ENCODE measurements around the gene CHD2.
A peak's percentile ranks its signal among the peaks of the same experiment; 100 is the strongest.

The CHD2 gene

GRCh38 chr15:93033434-93034045 is 133.4 kb downstream of the CHD2 start:
- no peak for DNase-seq (ENCODE audit: low read depth)
- no peak for TF ChIP-seq CTCF (IDR thresholded peaks at IDR 0.05; ENCODE audit: insufficient read depth, low read depth, low read length, missing control alignments)
- no peak overlapping the region for H3K4me3 ChIP-seq (ENCODE audit: low read length)

- no peak for DNase-seq (ENCODE audit: low read depth)
- no peak for TF ChIP-seq CTCF (IDR thresholded peaks at IDR 0.05; ENCODE audit: insufficient read depth, low read depth, low read length, missing control alignments)
- H3K4me3 ChIP-seq (ENCODE audit: low read length), result no peak overlapping the region
These were observed 134.4 kb downstream of the CHD2 start for GRCh38 chr15:93034512-93034911.

DNA sequence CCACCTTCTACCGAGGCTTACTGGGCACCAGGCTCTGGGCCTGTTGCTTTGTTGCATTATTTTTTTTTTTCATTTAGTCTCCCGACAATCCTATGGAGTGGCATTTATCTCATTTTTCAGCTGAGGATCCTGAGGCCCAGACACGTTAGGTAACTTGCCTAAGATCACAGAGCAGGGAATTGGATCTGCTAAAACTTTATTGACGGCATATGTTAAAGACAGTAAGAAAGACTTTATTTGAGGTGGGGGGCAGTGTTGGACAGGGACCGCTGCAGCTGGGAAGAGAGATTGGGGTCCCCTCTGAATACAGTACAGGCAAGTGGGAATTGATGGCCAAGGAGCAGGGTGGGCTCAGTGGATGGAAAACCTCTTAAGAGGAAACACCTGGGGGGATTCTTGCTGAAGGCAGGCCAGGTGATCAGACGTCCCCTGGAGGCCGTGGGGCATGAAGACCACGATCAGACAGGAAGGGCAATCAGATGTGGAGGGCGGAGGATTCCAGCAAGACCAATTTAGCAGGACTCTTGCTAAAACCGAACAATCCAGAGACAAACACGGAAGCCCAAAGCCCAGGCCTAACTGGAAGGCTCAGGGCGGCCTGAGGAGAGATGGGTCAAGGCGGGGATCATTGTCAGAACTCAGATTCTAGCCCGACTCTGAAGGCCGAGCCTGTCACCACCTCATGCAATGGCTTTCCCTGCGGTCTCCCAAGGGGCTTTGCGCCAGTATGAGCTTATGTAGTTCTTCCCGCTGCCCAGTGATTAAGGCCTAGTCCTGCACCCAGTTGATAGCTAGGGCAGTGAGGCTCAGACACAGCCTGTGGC is 135.2 kb downstream of the CHD2 start:
- no peak overlapping the region for H3K4me3 ChIP-seq (ENCODE audit: low read length)
- no peak for DNase-seq (ENCODE audit: low read depth)
- no peak for TF ChIP-seq CTCF (IDR thresholded peaks at IDR 0.05; ENCODE audit: insufficient read depth, low read depth, low read length, missing control alignments)

- peak; percentile 68 for TF ChIP-seq CTCF (IDR thresholded peaks at IDR 0.05; ENCODE audit: insufficient read depth, low read depth, low read length, missing control alignments)
- peak; percentile 49 for DNase-seq (ENCODE audit: low read depth)
These were observed 136.1 kb downstream of the CHD2 start for GRCh38 chr15:93035953-93036810.

DNA sequence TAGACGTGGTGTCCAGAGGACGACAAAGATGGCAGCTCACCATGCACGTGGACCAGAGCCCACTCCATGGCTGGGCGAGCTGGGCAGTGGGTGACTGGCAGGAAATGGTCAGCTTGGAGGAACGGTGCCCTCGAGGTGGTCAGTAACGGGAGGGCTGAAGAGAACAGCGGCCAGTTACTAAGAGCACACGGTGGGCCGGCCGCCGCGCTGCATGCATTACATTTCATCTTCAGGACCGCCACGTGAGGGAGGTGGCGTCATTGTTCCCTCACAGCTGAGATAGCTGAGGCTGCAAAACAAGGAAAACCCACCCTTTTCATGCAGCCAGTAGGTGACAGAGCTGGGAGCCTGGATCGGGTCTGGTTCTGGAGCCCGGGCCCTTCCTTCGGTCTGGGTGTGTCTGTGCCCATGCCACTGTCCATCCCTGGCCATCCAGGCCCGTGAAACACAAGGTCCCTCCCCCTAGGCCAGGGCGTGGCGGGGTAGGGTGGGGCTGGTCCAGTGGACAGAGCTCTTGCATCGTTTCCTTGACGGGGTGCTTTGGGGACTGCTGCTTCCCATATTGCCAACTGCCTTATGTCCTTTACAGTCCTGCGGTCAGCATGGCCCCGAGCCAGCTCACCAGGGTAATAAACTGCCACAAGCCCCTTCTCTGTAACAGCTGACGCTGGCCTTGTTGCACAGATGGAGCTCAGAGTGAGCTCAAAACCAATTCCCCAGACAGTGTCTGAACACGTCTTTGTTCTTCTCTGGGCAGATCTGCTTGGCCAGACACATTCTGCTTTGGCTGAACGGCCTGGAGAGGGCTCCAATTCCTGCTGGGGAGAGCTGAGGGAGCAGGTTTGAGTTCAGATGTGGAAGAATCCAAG is 137.1 kb downstream of the CHD2 start:
- H3K4me3 ChIP-seq (ENCODE audit: low read length), result no peak overlapping the region
- peak; percentile 48 for TF ChIP-seq CTCF (IDR thresholded peaks at IDR 0.05; ENCODE audit: insufficient read depth, low read depth, low read length, missing control alignments)
- peak; percentile 56 for DNase-seq (ENCODE audit: low read depth)

More at GRCh38 chr15:93035953-93036810, 136.1 kb downstream of the CHD2 start:
- H3K4me3 ChIP-seq (ENCODE audit: low read length), result no peak overlapping the region

All from epithelial cell of esophagus (primary cell).